ENCODE results near the gene EWSR1. TPM values are rescaled to one million over a fixed set of nuclear protein-coding genes. Genes with fewer than 3 reads are reported as not detected.

Gene EWSR1
- total RNA-seq, 1 donor from 2014 or later = 112 TPM

GRCh38 chr22:29311464-29312217, 43.6 kb downstream of the EWSR1 start:
- ATAC-seq = peak; percentile 2
- intact Hi-C loops (cut with DNase I) = loop anchor here (2.0 kb wide), 1 partner anchor 31 kb away; no protein-coding TSS in a partner anchor
- peak; percentile 81 for DNase-seq (ENCODE audit: missing footprints)

DNA sequence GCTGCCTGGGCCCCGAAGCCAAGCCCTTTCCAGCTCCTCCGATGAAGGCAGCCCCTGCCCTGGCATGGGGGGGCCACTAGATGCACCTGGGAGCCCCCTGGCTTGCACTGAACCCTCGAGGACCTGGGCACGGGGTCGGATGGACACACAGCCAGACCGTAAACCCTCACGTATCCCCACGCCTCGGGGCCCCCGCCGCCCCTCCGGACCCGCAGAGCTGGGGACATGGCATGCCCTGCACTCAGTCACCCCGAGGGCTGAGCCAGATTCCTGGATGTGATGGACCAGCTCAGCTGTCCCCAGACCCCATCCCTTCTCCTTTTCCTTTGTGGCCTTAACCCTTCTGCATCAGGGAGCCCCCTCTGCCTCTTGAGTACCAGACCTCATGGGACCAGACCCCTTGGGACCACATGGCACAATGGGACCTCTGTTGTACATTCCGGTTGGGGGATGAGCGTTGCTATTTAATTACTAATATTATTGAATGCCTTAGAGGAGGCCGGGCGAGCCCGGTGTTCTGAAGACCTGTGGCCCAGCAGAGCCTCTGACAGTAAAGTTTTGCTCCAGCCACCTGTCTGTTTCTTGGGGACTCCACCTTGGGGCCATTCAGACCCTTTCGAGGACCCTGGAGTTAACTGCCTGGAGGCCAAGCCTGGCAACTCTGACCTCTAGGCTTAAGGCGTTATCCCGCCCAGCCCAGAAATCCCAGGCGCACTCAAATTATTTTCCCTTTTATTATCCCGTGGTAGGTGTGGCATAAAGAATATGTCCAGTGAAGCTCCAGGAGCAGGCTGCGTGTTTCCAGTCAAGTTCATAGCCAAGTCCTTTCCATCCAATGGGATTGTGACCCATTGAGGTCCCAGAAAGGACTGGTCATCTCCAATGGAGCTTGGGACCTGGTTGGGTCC, 44.4 kb downstream of the EWSR1 start:
- intact Hi-C loops (cut with DNase I) = no loop called here
- DNase-seq (ENCODE audit: missing footprints) = no peak
- ATAC-seq = no peak

DNA sequence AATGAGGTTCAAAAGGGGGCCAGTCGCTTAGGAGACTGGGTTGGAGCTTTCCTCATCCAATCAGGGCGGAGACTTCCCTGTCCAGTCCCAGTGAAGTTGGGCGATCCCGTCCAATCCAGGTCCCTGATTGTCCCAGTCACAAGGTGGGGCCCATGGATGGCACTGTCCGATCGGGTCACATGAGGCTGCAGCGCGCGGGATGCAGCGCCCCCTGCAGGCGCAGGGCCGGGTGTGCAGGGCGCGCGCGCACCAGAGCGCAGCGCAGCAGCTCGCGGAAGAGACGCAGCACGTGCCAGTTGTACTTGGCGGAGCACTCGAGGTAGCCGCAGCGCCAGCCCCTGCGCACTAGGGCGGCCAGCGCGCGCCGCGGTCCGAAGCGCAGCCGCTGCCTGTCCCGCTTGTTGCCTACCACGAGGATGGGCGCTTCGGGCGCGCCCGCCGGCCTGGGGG, 45.1 kb downstream of the EWSR1 start:
- no peak for DNase-seq (ENCODE audit: missing footprints)
- intact Hi-C loops (cut with DNase I) = no loop called here

GRCh38 chr22:29313576-29314466, 45.8 kb downstream of the EWSR1 start:
- no peak for ATAC-seq
- no peak for DNase-seq (ENCODE audit: missing footprints)
- intact Hi-C loops (cut with DNase I) = no loop called here

More for the DNA sequence above, 45.1 kb downstream of the EWSR1 start:
- peak; percentile 6 for ATAC-seq

- no peak for DNase-seq (ENCODE audit: missing footprints)
- intact Hi-C loops (cut with DNase I) = no loop called here
- no peak for ATAC-seq
Observed at GRCh38 chr22:29314537-29315285, 46.6 kb downstream of the EWSR1 start.

DNA sequence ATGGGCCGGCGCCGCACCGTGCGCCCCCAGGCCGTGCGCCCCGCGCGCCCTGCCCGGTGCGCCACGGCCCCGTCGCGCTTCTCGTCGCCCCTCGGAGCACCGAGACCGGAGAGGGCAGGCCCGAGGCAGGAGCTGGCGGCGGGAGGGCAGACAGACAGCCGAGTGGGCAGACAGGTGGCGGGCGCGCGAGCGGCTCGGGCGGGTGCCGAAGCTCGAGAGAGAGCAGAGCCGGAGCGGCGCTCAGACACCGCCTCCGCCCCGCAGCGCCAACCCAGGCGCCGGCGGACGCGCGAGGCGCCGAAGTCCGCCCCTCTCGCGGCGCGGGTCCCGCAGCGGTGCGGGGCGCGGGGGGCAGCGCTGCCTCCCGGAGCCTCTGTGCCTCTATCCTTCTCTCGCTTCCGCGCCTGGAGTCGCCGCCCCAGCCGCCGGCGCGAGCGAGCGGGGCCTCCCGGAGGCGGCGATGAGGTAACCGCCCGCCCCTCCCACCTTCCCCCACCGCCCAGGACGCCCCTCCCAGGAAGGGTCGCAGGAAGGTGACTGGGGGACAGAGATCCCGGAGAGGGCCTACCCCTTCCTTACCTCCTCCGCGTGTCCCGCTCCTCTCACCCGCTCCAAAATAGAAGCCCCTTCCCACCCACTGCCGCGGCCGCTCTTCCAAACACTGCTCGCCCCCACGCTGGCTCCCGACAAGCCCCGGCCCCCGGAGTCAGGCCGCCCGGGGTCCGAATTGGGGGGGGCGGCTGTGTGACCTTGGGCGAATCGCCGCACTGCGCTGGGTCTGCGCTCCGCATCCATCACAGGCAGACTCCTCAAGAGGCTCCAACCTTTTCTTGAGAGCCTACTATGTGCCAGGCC, 47.4 kb downstream of the EWSR1 start, which contains the start of gene RASL10A:
RASL10A (minus strand) TSS at position 412 of the 855 bp plus-strand sequence. CDS start 451 bp downstream, outside the sequence.
- intact Hi-C loops (cut with DNase I) = no loop called here
- DNase-seq (ENCODE audit: missing footprints) (no peak), ATAC-seq (no peak)

- ATAC-seq (no peak), DNase-seq (ENCODE audit: missing footprints) (peak; percentile 54)
- intact Hi-C loops (cut with DNase I) = no loop called here
Observed at GRCh38 chr22:29316141-29316828, 48.2 kb downstream of the EWSR1 start.

DNA sequence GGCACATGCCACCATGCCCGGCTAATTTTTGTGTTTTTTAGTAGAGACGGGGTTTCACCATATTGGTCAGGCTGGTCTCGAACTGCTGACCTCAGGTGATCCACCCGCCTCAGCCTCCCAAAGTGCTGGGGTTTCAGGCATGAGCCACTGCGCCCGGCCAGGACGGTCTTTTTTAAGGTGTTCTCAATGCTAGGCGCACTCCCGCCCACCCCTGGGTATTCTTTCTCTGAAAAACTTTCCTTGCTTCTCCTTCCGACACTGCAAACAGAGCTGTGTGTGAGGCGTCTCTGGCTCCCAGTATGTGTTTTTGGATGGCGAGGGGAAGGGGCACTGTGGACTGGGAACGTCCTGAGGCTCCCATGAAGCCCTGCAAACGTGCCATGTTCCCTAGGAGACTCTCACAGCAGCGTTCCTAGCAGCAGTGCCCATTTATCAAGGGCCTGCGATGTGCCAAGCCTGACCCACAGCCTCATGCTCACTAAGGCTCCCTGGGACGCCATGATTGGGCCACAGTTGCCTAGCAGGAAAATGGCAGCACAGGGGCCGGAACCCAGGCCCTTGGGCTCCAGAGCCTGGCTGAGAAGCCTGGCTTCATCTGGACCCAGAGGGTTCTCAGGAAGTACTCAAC, 49.9 kb downstream of the EWSR1 start:
- intact Hi-C loops (cut with DNase I) = no loop called here
- ATAC-seq = no peak
- DNase-seq (ENCODE audit: missing footprints) = peak; percentile 59

GRCh38 chr22:29319072-29319471, 51.0 kb downstream of the EWSR1 start:
- intact Hi-C loops (cut with DNase I) = no loop called here
- no peak for ATAC-seq
- peak; percentile 55 for DNase-seq (ENCODE audit: missing footprints)

GRCh38 chr22:29320546-29320945, 52.5 kb downstream of the EWSR1 start:
- intact Hi-C loops (cut with DNase I) = no loop called here
- DNase-seq (ENCODE audit: missing footprints) (no peak), ATAC-seq (no peak)

DNA sequence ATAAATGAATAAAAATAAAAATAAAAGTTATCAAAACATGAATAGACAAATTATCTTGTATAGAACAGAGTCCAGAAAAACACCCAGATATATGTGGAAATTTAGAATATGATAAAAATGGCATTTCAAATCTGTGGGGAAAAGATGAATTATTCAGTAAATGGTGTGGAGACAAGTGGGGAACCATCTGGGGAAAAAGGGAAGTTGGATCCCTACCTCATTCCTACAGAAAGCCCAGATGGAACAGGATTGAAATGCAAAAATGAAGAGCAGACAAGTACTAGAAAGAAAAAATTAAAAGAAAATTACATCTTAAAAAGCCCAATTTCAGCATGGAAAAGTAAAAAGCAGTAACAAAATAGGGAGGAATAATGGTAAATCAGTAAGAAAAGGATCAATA, 55.6 kb downstream of the EWSR1 start:
- no peak for ATAC-seq
- no peak for DNase-seq (ENCODE audit: missing footprints)
- intact Hi-C loops (cut with DNase I) = no loop called here

GRCh38 chr22:29325356-29325755, 57.3 kb downstream of the EWSR1 start:
- ATAC-seq = no peak
- intact Hi-C loops (cut with DNase I) = no loop called here
- DNase-seq (ENCODE audit: missing footprints) = no peak

- intact Hi-C loops (cut with DNase I) = no loop called here
- DNase-seq (ENCODE audit: missing footprints) (peak; percentile 2), ATAC-seq (no peak)
Observed at GRCh38 chr22:29325785-29326315, 57.8 kb downstream of the EWSR1 start.

DNA sequence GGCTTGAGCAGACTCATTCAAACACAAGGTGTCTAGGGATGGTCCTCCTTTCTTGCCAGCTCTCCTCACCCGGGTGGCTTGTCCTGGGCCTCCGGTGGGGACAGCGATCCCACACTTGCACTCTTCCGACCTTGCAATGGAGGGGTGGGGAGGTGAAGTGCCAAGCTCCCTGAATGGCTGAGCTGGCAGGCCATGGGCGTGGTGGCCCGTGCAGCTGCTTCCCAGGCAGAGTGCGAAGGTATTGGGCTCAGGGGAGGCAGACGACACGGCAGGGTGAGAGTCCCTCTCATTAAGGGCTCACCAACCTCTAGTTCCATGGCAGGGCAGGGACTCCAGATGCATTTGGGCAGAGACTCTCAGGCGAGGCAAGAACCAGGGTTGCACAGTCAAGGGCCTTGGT, 58.4 kb downstream of the EWSR1 start:
- DNase-seq (ENCODE audit: missing footprints) (no peak), ATAC-seq (no peak)
- intact Hi-C loops (cut with DNase I) = no loop called here

- ATAC-seq = no peak
- intact Hi-C loops (cut with DNase I) = no loop called here
- no peak for DNase-seq (ENCODE audit: missing footprints)
Observed at GRCh38 chr22:29327089-29327764, 59.2 kb downstream of the EWSR1 start.

All from Right ventricle myocardium inferior (tissue), 1 donor.